Measurements from ENCODE around the gene CDC42EP1.

Gene CDC42EP1

DNA sequence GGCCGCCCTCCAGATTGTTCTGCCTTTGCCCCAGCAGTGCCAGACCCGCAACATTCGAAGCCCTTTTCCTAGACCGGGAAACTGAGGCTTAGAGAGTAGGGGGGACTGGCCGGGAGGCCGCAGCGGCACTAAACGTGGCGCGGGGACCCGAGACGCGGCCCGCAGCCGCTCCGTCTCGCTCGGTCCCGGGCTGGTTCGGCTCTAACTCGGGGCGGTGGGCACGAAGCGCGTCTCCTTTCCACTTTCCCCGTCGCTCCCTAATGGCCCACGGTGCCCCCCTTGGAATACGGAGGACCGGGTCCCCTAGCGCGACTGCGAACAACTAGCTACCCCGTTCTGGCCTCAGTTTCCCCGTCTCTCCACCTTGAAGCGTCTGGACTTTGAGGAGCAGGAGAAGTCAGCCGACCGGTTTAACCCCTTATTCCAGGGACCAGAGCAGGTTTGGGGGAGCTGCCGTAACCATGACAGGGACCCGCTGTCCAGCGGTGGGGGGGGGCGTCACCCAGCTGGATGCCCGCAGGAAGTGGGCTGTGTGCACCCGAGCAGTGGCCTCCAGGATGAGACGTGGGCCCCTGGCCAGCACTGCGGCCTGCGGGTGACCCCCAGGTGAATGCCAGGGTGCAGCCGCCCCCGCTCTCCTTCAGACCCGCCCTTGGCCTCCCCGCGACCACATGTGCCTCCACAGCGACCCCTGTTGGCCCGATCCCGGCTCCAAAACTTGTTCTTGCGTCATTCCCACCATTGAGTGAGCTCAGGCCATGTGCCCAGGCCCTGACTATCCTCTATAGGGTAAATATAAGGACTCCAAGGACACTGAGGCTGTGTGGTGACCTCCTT, 1.1 kb downstream of the CDC42EP1 start:
- no peaks in the 10 kb centered on the region for H3K9me2 ChIP-seq (replicated peaks; ENCODE audit: low read depth, low read length)
- no peaks in the 10 kb centered on the region for H3F3A ChIP-seq (ENCODE audit: low read depth)
- no peaks in the 10 kb centered on the region for H3K79me2 ChIP-seq (ENCODE audit: insufficient read depth, low read length)
- peaks cover 7% of the 10 kb centered on the region for H3K4me1 ChIP-seq (ENCODE audit: insufficient read depth, low read length, poor library complexity, severe bottlenecking)
- H3K9ac ChIP-seq (ENCODE audit: low read depth, low read length, poor library complexity, severe bottlenecking): no peak overlapping the region
- no peak overlapping the region for H3K4me2 ChIP-seq (ENCODE audit: low read depth, low read length, poor library complexity, severe bottlenecking)
- no peaks in the 10 kb centered on the region for H3K36me3 ChIP-seq (ENCODE audit: insufficient read depth, low read length)
- H3K9me3 ChIP-seq (ENCODE audit: insufficient read depth, low read depth, low read length): no peaks in the 10 kb centered on the region
- no peak overlapping the region for H2AFZ ChIP-seq (ENCODE audit: low read length)
- H3K27me3 ChIP-seq (ENCODE audit: insufficient read depth, low read length, poor library complexity, severe bottlenecking): peaks cover 23% of the 10 kb centered on the region
- TF ChIP-seq EZH2phosphoT487 (IDR thresholded peaks at IDR 0.05; ENCODE audit: borderline replicate concordance): no peak
- TF ChIP-seq, protein P1, sequence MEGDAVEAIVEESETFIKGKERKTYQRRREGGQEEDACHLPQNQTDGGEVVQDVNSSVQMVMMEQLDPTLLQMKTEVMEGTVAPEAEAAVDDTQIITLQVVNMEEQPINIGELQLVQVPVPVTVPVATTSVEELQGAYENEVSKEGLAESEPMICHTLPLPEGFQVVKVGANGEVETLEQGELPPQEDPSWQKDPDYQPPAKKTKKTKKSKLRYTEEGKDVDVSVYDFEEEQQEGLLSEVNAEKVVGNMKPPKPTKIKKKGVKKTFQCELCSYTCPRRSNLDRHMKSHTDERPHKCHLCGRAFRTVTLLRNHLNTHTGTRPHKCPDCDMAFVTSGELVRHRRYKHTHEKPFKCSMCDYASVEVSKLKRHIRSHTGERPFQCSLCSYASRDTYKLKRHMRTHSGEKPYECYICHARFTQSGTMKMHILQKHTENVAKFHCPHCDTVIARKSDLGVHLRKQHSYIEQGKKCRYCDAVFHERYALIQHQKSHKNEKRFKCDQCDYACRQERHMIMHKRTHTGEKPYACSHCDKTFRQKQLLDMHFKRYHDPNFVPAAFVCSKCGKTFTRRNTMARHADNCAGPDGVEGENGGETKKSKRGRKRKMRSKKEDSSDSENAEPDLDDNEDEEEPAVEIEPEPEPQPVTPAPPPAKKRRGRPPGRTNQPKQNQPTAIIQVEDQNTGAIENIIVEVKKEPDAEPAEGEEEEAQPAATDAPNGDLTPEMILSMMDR (conservative IDR thresholded peaks at IDR 0.05; ENCODE audit: low read length): peak; percentile 78
- H4K20me1 ChIP-seq (ENCODE audit: insufficient read depth, low read length, poor library complexity, severe bottlenecking): peaks cover 3% of the 10 kb centered on the region
- no peak overlapping the region for H3K4me3 ChIP-seq (ENCODE audit: low read length, poor library complexity, severe bottlenecking)

- Histone ChIP-seq H3K4me1 (ENCODE audit: insufficient read depth, low read length, poor library complexity, severe bottlenecking) (peaks cover 15% of the 10 kb centered on the region), H3K79me2 (ENCODE audit: insufficient read depth, low read length) (no peaks in the 10 kb centered on the region), H3K9me2 (replicated peaks; ENCODE audit: low read depth, low read length) (no peaks in the 10 kb centered on the region), H4K20me1 (ENCODE audit: insufficient read depth, low read length, poor library complexity, severe bottlenecking) (peaks cover 3% of the 10 kb centered on the region), H3K9me3 (ENCODE audit: insufficient read depth, low read depth, low read length) (no peaks in the 10 kb centered on the region), H3K9ac (ENCODE audit: low read depth, low read length, poor library complexity, severe bottlenecking) (no peak overlapping the region), H3K4me2 (ENCODE audit: low read depth, low read length, poor library complexity, severe bottlenecking) (no peak overlapping the region), H3F3A (ENCODE audit: low read depth) (no peaks in the 10 kb centered on the region), H2AFZ (ENCODE audit: low read length) (no peak overlapping the region), H3K4me3 (ENCODE audit: low read length, poor library complexity, severe bottlenecking) (no peak overlapping the region), H3K27me3 (ENCODE audit: insufficient read depth, low read length, poor library complexity, severe bottlenecking) (peaks cover 27% of the 10 kb centered on the region), H3K36me3 (ENCODE audit: insufficient read depth, low read length) (no peaks in the 10 kb centered on the region)
- no peak for TF ChIP-seq EZH2phosphoT487 (IDR thresholded peaks at IDR 0.05; ENCODE audit: borderline replicate concordance)
- TF ChIP-seq, protein P1 (conservative IDR thresholded peaks at IDR 0.05; ENCODE audit: low read length): 0 out of 2 replicates have a peak, but pooled peaks have one; percentile 15
These were observed 2.0 kb downstream of the CDC42EP1 start for GRCh38 chr22:37562049-37562875.

GRCh38 chr22:37563153-37564081, 3.1 kb downstream of the CDC42EP1 start:
- Histone ChIP-seq H4K20me1 (ENCODE audit: insufficient read depth, low read length, poor library complexity, severe bottlenecking) (peaks cover 3% of the 10 kb centered on the region), H3K27me3 (ENCODE audit: insufficient read depth, low read length, poor library complexity, severe bottlenecking) (peaks cover 33% of the 10 kb centered on the region), H3K79me2 (ENCODE audit: insufficient read depth, low read length) (no peaks in the 10 kb centered on the region), H3K4me2 (ENCODE audit: low read depth, low read length, poor library complexity, severe bottlenecking) (no peak overlapping the region), H3K36me3 (ENCODE audit: insufficient read depth, low read length) (no peaks in the 10 kb centered on the region), H3K4me1 (ENCODE audit: insufficient read depth, low read length, poor library complexity, severe bottlenecking) (peaks cover 15% of the 10 kb centered on the region), H3K9me3 (ENCODE audit: insufficient read depth, low read depth, low read length) (no peaks in the 10 kb centered on the region), H2AFZ (ENCODE audit: low read length) (no peak overlapping the region), H3K9ac (ENCODE audit: low read depth, low read length, poor library complexity, severe bottlenecking) (no peak overlapping the region), H3K9me2 (replicated peaks; ENCODE audit: low read depth, low read length) (no peaks in the 10 kb centered on the region), H3F3A (ENCODE audit: low read depth) (no peaks in the 10 kb centered on the region), H3K4me3 (ENCODE audit: low read length, poor library complexity, severe bottlenecking) (no peak overlapping the region)
- TF ChIP-seq EZH2phosphoT487 (IDR thresholded peaks at IDR 0.05; ENCODE audit: borderline replicate concordance): no peak
- TF ChIP-seq, protein P1 (conservative IDR thresholded peaks at IDR 0.05; ENCODE audit: low read length): no peak
